ENCODE results near the gene CANX.
A peak's percentile ranks its signal among the peaks of the same experiment; 100 is the strongest.

The CANX gene

DNA sequence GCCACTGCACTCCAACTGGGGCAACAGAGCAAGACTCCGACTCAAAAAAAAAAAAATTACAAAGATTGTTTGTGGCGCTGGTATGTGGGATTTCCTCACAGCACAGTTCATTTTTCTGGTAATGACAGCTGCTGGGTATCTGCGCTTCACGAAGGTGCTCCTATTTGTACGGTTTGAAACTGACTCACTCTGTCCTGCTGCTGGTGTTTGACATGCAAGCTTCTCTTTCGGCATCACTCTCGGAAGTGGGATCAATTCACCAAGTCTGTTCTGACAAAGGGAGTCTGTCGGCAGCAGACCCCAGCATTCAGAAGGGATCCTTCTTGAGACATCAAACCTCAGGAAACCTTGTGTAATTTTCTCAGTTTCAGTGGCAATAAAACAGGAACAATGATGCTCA, 60.2 kb downstream of the CANX start:
- no peak for DNase-seq

- no peak for DNase-seq
These were observed 61.1 kb downstream of the CANX start for GRCh38 chr5:179759581-179760551.

- DNase-seq = no peak
These were observed 63.5 kb downstream of the CANX start for GRCh38 chr5:179762079-179762780.

- no peak for DNase-seq
These were observed 64.0 kb downstream of the CANX start for GRCh38 chr5:179762781-179763176.

- DNase-seq = peak; percentile 67
These were observed 64.6 kb downstream of the CANX start for GRCh38 chr5:179763215-179763945.

GRCh38 chr5:179764056-179764455, 65.3 kb downstream of the CANX start:
- no peak for DNase-seq

GRCh38 chr5:179765400-179765799, 66.6 kb downstream of the CANX start:
- DNase-seq = no peak

- DNase-seq = no peak
These were observed 67.4 kb downstream of the CANX start for GRCh38 chr5:179766021-179766725.

DNA sequence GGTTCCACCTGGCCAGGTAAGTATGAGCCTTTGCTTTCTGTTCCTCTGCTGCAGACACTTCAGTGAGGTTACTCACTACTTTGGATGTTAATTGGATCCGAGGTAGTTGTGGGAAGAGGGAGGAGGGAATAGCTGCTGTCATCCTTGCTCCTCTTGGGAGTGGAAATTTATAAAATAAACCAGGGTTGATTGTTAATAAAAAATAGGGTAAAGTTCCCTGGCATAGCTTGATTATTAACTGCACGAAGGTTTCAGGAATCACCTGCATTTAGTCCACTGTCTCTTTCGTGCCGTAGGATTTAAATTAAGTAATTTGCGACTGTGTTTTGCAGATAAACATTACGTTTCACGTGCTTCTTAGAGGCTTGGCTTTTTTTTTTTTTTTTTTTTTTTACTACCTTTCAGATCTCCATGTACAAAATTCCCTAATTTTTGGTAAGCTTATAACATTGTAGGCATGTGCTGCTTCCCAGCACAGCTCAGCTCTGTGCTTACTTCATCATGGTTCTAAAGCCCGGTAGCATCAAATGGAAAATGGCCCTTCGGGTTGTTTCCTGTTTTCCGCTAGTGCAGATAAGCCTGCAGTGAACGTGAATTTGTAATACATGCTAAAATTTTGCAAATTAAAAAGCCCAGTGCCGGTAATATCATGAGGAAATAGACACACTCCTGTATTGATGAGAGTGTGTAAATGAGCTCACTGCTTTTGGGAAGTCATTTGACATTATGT, 68.1 kb downstream of the CANX start:
- no peak for DNase-seq

DNA sequence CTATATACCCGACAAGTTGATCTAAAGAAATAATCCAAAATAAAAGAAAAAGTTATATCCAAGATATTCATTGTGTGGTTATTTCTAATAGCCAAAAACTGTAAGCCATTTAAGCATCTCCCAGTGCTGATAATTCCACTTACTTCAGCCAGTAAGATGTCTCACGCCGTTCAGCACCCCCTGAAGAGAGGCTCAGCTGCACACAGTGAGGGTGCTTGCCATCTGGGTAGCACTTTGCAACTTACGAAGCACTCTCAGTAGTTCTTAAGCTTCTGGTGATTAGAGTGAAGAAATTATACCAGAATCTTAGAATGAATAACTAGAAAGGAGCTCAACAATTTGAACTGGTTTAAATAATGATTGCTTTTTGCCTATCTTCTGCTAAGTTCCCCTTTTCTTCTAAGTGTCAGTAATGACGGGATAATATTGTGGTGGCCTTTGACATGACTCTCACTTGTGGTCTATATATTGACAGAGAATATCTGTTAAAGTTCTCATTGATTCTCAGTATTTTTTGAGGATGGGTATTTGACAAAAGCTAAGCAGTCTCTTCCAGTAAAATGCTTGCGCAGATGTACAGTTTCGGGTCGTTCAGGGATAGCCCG, 68.8 kb downstream of the CANX start:
- no peak for DNase-seq

GRCh38 chr5:179768326-179769085, 69.7 kb downstream of the CANX start:
- DNase-seq = no peak

- DNase-seq = no peak
These were observed 70.5 kb downstream of the CANX start for GRCh38 chr5:179769271-179769670.

DNA sequence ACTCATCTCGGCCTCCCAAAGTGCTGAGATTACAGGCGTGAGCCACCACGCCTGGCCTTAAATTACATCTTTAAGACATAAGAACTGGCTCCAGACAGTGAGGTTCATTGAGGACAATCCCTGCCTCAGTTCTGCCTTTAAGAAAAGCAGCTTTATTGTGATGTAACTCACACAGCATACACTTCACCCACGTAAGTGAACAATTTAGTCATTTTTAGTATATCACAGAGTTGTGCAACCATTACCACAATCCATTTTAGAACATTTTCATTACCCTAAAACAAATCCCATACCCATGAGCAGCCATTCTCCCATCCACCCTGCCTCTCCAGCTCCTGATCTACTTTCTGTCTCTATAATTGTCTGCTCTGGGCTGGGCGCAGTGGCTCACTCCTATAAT, 71.0 kb downstream of the CANX start:
- DNase-seq = no peak

GRCh38 chr5:179771311-179771895, 72.6 kb downstream of the CANX start:
- DNase-seq = no peak

- DNase-seq = no peak
These were observed 73.6 kb downstream of the CANX start for GRCh38 chr5:179772351-179772750.

- no peak for DNase-seq
These were observed 74.9 kb downstream of the CANX start for GRCh38 chr5:179773686-179774040.

DNA sequence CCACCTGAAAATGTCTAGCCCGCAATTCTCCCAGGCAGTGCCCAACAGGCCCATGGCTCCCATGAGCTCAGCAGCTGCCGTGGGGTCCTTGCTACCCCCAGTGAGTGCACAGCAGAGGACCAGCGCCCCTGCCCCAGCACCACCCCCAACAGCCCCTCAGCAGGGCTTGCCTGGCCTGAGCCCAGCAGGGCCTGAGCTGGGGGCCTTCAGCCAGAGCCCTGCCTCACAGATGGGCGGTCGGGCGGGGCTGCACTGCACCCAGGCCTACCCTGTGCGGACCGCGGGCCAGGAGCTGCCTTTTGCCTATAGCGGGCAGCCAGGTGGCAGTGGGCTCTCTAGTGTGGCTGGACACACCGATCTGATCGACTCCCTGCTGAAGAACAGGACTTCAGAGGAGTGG, 75.7 kb downstream of the CANX start:
- DNase-seq = no peak

DNA sequence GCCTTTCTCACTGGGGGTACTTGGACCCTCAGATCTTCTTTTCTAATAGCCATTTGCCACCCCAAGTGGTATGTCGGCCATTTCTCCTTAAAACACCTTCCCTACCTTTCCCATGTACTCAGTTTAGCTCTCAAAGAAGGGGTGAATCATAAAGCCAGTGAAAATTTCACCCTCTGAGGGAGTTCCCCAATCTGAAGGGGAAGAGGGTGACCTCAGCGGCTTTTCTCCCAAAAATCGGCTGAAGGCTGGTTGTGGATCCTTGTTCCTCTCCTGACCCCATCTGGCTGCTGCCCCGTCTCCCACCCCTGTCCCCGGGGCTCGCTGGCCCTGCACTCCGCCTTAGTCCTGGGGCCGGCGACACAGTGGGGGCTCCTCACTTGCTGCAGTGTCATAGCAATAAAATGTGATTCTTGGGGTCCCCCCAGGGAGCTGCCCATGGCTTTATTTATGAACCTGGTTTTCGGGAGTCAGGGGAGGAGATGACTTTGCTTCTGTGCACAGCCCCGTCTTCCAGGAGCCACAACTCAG, 77.7 kb downstream of the CANX start:
- DNase-seq = no peak

- no peak for DNase-seq
These were observed 78.7 kb downstream of the CANX start for GRCh38 chr5:179777456-179777855.

DNA sequence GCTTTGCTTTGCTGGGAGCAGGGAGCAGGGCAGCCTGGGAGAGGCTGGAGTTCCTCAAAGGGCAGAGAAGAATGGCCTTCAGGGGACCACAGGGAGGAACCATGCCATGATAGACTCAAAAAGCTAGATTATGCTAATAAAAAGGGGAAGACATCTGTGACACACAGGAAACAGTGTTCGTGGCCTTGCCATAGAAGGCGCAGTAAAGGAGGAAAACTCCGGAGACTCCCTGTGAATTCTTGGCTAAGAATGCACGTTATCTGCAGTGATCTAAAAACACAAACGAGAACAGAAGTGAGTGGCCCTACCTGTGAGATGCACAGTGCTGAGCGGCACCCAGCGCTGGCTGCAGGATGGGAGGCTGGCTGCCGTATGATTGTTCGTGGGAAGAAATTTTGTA, 79.1 kb downstream of the CANX start:
- no peak for DNase-seq
